H9 (cell line): Measurements from ENCODE around the gene DENND4B. TPM values are rescaled to one million over a fixed set of nuclear protein-coding genes. Genes with fewer than 3 reads are reported as not detected.

Experiments
- DNase-seq: peaks from one replicate; pipeline ENCODE4 v3.0.0-alpha.2; 2017
- H2AFZ ChIP-seq: one replicate; pipeline ENCODE4 v1.6.1; 2013; ENCODE audit warnings: mild to moderate bottlenecking, low read length, control low read depth, moderate library complexity
- H2AK5ac ChIP-seq: 2 replicates; pipeline ENCODE4 v1.6.1; 2013; ENCODE audit warnings: low read length, control low read depth, mixed read lengths; ENCODE audit not compliant: insufficient read length
- H2BK120ac ChIP-seq: one replicate; pipeline ENCODE4 v1.6.1; 2013; ENCODE audit warnings: low read depth, mild to moderate bottlenecking, low read length, control low read depth, inconsistent platforms; ENCODE audit not compliant: poor library complexity, severe bottlenecking
- H2BK12ac ChIP-seq: 2 replicates; pipeline ENCODE4 v1.6.1; 2013; ENCODE audit warnings: low read length, control low read depth, mixed read lengths, low read depth; ENCODE audit not compliant: insufficient read length
- H2BK15ac ChIP-seq: 2 replicates; pipeline ENCODE4 v1.6.1; 2013; ENCODE audit warnings: low read depth, low read length, control low read depth
- H2BK20ac ChIP-seq: one replicate; pipeline ENCODE4 v1.6.1; 2013; ENCODE audit warnings: low read depth, mild to moderate bottlenecking, low read length, control low read depth, inconsistent platforms; ENCODE audit not compliant: poor library complexity, severe bottlenecking
- H2BK5ac ChIP-seq: 2 replicates; pipeline ENCODE4 v1.6.1; 2013; ENCODE audit warnings: low read length, control low read depth, mixed read lengths; ENCODE audit not compliant: insufficient read length
- H3K14ac ChIP-seq: 2 replicates; pipeline ENCODE4 v1.6.1; 2013; ENCODE audit warnings: low read length, control low read depth; ENCODE audit not compliant: insufficient read depth
- H3K18ac ChIP-seq: 2 replicates; pipeline ENCODE4 v1.6.1; 2013; ENCODE audit warnings: low read depth, mild to moderate bottlenecking, mixed read lengths, low read length, control low read depth; ENCODE audit not compliant: insufficient read length
- H3K23ac ChIP-seq: 2 replicates; pipeline ENCODE4 v1.6.1; 2013; ENCODE audit warnings: low read length, control low read depth, mixed read lengths, low read depth; ENCODE audit not compliant: insufficient read length
- H3K23me2 ChIP-seq: 2 replicates; pipeline ENCODE4 v1.6.1; 2013; ENCODE audit warnings: low read depth, mild to moderate bottlenecking, mixed read lengths, low read length, control low read depth; ENCODE audit not compliant: insufficient read length, poor library complexity, severe bottlenecking
- H3K27ac ChIP-seq: 2 replicates; pipeline ENCODE4 v1.5.1; 2013; ENCODE audit warnings: low read length, control low read depth, mixed read lengths, low read depth; ENCODE audit not compliant: insufficient read length
- H3K27me3 ChIP-seq: 2 replicates; pipeline ENCODE4 v1.6.1; 2013; ENCODE audit warnings: low read length, control low read depth, inconsistent platforms; ENCODE audit not compliant: insufficient read depth
- H3K4ac ChIP-seq: 2 replicates; pipeline ENCODE4 v1.6.1; 2013; ENCODE audit warnings: low read depth, mild to moderate bottlenecking, control low read depth, inconsistent platforms, low read length, moderate library complexity
- H3K4me1 ChIP-seq: 2 replicates; pipeline ENCODE4 v1.6.1; 2013; ENCODE audit warnings: low read length, control low read depth, inconsistent platforms; ENCODE audit not compliant: insufficient read depth
- H3K4me2 ChIP-seq: 2 replicates; pipeline ENCODE4 v1.6.1; 2013; ENCODE audit warnings: low read length, control low read depth, mixed read lengths; ENCODE audit not compliant: insufficient read length, insufficient read depth
- H3K56ac ChIP-seq: 2 replicates; pipeline ENCODE4 v1.6.1; 2013; ENCODE audit warnings: low read depth, mild to moderate bottlenecking, mixed read lengths, low read length, control low read depth; ENCODE audit not compliant: insufficient read length
- H3K79me1 ChIP-seq: 2 replicates; pipeline ENCODE4 v1.6.1; 2013; ENCODE audit warnings: low read depth, mild to moderate bottlenecking, moderate library complexity, low read length, control low read depth, inconsistent platforms; ENCODE audit not compliant: insufficient read depth, poor library complexity, severe bottlenecking
- H3K79me2 ChIP-seq: 2 replicates; pipeline ENCODE4 v1.6.1; 2013; ENCODE audit warnings: low read length, control low read depth, inconsistent platforms; ENCODE audit not compliant: insufficient read depth
- H3K9ac ChIP-seq: 2 replicates; pipeline ENCODE4 v1.6.1; 2013; ENCODE audit warnings: low read length, control low read depth, mixed read lengths; ENCODE audit not compliant: insufficient read length; ENCODE audit errors: extremely low read depth
- H3K9me3 ChIP-seq: one replicate; pipeline ENCODE4 v1.6.1; 2013; ENCODE audit warnings: low read depth, low read length, inconsistent platforms; ENCODE audit not compliant: control insufficient read depth
- H3T11ph ChIP-seq: one replicate; pipeline ENCODE4 v1.6.1; 2013; ENCODE audit warnings: mild to moderate bottlenecking, low read length, control low read depth, inconsistent platforms
- H4K20me1 ChIP-seq: one replicate; pipeline ENCODE4 v1.6.1; 2013; ENCODE audit not compliant: control insufficient read depth, insufficient read length, insufficient read depth
- H4K5ac ChIP-seq: 2 replicates; pipeline ENCODE4 v1.6.1; 2013; ENCODE audit warnings: low read depth, mild to moderate bottlenecking, mixed read lengths, low read length, control low read depth; ENCODE audit not compliant: insufficient read length
- H4K8ac ChIP-seq: replicated peaks from 2 replicates; pipeline ENCODE4 v1.6.1; 2013; ENCODE audit warnings: low read length, control low read depth, mixed read lengths, low read depth; ENCODE audit not compliant: insufficient read length
- H4K91ac ChIP-seq: 2 replicates; pipeline ENCODE4 v1.6.1; 2013; ENCODE audit warnings: low read depth, mild to moderate bottlenecking, moderate library complexity, mixed read lengths, low read length, control low read depth; ENCODE audit not compliant: insufficient read length
- H3K27ac Mint-ChIP-seq, 3 experiments: 2 replicates in 2 of 3; 3 replicates in 1 of 3; pipeline ENCODE4 v1.8.0; 2020 to 2021; ENCODE audit warnings: mixed read lengths in 3 of 3, mild to moderate bottlenecking in 1 of 3, moderate library complexity in 1 of 3
- H3K27me3 Mint-ChIP-seq: 2 replicates; pipeline ENCODE4 v1.8.0; 2021; ENCODE audit warnings: low read depth, mild to moderate bottlenecking, moderate library complexity, mixed read lengths
- H3K36me3 Mint-ChIP-seq, 3 experiments: 2 replicates in 2 of 3; 3 replicates in 1 of 3; pipeline ENCODE4 v1.8.0; 2020 to 2021; ENCODE audit warnings: low read depth in 3 of 3, mixed read lengths in 3 of 3; ENCODE audit not compliant: insufficient read depth in 1 of 3
- H3K4me1 Mint-ChIP-seq, 2 experiments: 2 replicates each; pipeline ENCODE4 v1.8.0; 2020; ENCODE audit warnings: mixed read lengths in 2 of 2
- H3K4me3 Mint-ChIP-seq, 2 experiments: 2 replicates in 1 of 2; 3 replicates in 1 of 2; pipeline ENCODE4 v1.8.0; 2020 to 2021; ENCODE audit warnings: mild to moderate bottlenecking in 2 of 2, mixed read lengths in 2 of 2, moderate library complexity in 1 of 2
- H3K9me3 Mint-ChIP-seq, 2 experiments: 2 replicates in 1 of 2; 3 replicates in 1 of 2; pipeline ENCODE4 v1.8.0; 2020; ENCODE audit warnings: mild to moderate bottlenecking in 2 of 2, mixed read lengths in 2 of 2, moderate library complexity in 1 of 2
- CTCF ChIP-seq: fragments of 200-600 bp; sonication (generic); conservative IDR thresholded peaks from 3 replicates; pipeline ENCODE4 v1.8.0; 2021; ENCODE audit warnings: antibody characterized with exemption, mild to moderate bottlenecking
- WGBS: extraction: QIAGEN DNeasy Blood & Tissue Kit; methylation state at CpG from one replicate; pipeline ENCODE4 v1.1.7; 2013; ENCODE audit warnings: missing lambda C conversion rate, low lambda C conversion rate, mixed read lengths; ENCODE audit not compliant: insufficient read length; ENCODE audit errors: extremely low coverage; 5-methylcytosine and 5-hydroxymethylcytosine counted together
- total RNA-seq: library from RNA; stranded (reverse); gene quantifications from 2 replicates; pipeline ENCODE4 v1.2.1, GENCODE V29; 2021

Gene DENND4B
- total RNA-seq, 1 experiment from 2014 or later: 84.6 TPM

GRCh38 chr1:153985941-153986761 lies 39.6 kb upstream of the DENND4B start, which contains the start of gene RAB13:
Gene RAB13, minus strand, starts transcription at chr1:153986339. Its CDS starts 103 bp downstream, at chr1:153986236.
- Histone ChIP-seq H2AK5ac (no peak within 1 kb of the TSS), H3K9me3 (no peaks in the 10 kb centered on the region), H3K79me2 (peaks cover 3% of the 10 kb centered on the region; the same call in 1 of the 2 replicates), H3K56ac (no peak within 1 kb of the TSS), H3K9ac (peak within 1 kb of the TSS; percentile 80), H2BK5ac (no peak within 1 kb of the TSS), H2AFZ (peak within 1 kb of the TSS; percentile 100), H3K4me1 (no peaks in the 10 kb centered on the region), H3K4ac (no peak within 1 kb of the TSS), H2BK120ac (no peak within 1 kb of the TSS), H2BK20ac (no peak within 1 kb of the TSS), H3K79me1 (no peaks in the 10 kb centered on the region), H3K23ac (no peak within 1 kb of the TSS), H3K27ac (no peak within 1 kb of the TSS), H4K91ac (no peak within 1 kb of the TSS), H4K8ac (no peak within 1 kb of the TSS), H3K27me3 (no peaks in the 10 kb centered on the region), H3K23me2 (peaks cover 18% of the 10 kb centered on the region), H3K18ac (peak within 1 kb of the TSS; percentile 22), H4K5ac (no peak within 1 kb of the TSS), H2BK12ac (no peak within 1 kb of the TSS), H3T11ph (no peak within 1 kb of the TSS), H4K20me1 (no peaks in the 10 kb centered on the region), H2BK15ac (no peak within 1 kb of the TSS), H3K4me2 (peak within 1 kb of the TSS; percentile 84), H3K14ac (peak within 1 kb of the TSS; percentile 34)
- H3K36me3 Mint-ChIP-seq: peaks cover 18 to 36% (median 34%) of the 10 kb centered on the region in 3 experiments
- peak within 1 kb of the TSS; percentile 97 for H3K27ac Mint-ChIP-seq
- no peaks in the 10 kb centered on the region; a peak in 1 of 5 replicates for H3K9me3 Mint-ChIP-seq
- WGBS: no CpG with 5 or more reads among the region's 32 CpGs
- H3K4me3 Mint-ChIP-seq: peak within 1 kb of the TSS; percentile 88 to 97
- DNase-seq: peak; percentile 93
- peaks cover 17 to 18% of the 10 kb centered on the region in 2 experiments for H3K4me1 Mint-ChIP-seq
- no peaks in the 10 kb centered on the region for H3K27me3 Mint-ChIP-seq
- no peak for TF ChIP-seq CTCF
